GM19099 (cell line): ENCODE measurements around the gene RMRP.
A peak's percentile ranks its signal among the peaks of the same experiment; 100 is the strongest.

ENCODE experiments used
- POLR2A ChIP-seq: IDR thresholded peaks from 3 replicates; pipeline ENCODE4 v1.6.1; 2011; ENCODE audit warnings: low read depth; ENCODE audit not compliant: insufficient read length; ENCODE audit errors: extremely low read depth

The RMRP gene

DNA sequence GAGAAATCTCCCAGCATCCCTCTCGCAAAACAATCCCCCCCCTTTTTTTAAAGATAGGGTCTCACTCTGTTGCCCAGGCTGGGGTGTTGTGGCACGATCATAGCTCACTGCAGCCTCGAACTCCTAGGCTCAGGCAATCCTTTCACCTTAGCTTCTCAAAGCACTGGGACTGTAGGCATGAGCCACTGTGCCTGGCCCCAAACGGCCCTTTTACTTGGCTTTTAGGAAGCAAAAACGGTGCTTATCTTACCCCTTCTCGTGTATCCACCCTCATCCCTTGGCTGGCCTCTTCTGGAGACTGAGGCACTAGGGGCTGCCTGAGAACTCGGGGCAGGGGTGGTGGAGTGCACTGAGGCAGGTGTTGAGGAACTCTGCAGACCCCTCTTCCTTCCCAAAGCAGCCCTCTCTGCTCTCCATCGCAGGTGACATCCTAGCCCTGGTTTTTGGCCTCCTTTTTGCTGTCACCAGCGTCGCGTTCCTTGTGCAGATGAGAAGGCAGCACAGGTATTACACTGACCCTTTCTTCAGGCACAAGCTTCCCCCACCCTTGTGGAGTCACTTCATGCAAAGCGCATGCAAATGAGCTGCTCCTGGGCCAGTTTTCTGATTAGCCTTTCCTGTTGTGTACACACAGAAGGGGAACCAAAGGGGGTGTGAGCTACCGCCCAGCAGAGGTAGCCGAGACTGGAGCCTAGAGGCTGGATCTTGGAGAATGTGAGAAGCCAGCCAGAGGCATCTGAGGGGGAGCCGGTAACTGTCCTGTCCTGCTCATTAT is 22.7 kb upstream of the RMRP start:
- no peak for TF ChIP-seq POLR2A

DNA sequence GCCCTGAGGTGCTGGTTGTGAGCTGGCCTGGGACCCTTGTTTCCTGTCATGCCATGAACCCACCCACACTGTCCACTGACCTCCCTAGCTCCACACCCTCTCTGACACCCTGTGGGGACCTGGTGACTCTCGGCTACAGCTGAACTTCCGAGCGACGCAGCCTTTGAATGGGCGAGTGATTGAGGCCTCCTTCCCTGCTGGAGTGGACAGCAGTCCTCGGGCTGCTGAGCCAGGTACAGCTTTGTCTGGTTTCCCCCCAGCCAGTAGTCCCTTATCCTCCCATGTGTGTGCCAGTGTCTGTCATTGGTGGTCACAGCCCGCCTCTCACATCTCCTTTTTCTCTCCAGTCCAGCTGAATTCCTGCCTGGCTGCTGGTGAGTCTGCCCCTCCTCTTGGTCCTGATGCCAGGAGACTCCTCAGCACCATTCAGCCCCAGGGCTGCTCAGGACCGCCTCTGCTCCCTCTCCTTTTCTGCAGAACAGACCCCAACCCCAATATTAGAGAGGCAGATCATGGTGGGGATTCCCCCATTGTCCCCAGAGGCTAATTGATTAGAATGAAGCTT is 22.0 kb upstream of the RMRP start:
- no peak for TF ChIP-seq POLR2A

- no peak for TF ChIP-seq POLR2A
Measured at GRCh38 chr9:35679091-35679490, 21.3 kb upstream of the RMRP start.

DNA sequence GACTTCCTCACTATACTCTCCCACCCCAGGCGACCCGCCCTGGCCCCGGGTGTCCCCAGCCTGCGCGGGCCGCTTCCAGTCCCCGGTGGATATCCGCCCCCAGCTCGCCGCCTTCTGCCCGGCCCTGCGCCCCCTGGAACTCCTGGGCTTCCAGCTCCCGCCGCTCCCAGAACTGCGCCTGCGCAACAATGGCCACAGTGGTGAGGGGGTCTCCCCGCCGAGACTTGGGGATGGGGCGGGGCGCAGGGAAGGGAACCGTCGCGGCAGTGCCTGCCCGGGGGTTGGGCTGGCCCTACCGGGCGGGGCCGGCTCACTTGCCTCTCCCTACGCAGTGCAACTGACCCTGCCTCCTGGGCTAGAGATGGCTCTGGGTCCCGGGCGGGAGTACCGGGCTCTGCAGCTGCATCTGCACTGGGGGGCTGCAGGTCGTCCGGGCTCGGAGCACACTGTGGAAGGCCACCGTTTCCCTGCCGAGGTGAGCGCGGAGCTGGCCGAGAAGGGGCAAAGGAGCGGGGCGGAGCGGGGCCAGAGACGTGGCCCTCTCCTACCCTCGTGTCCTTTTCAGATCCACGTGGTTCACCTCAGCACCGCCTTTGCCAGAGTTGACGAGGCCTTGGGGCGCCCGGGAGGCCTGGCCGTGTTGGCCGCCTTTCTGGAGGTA is 18.0 kb upstream of the RMRP start:
- no peak for TF ChIP-seq POLR2A

GRCh38 chr9:35675204-35675603 is 17.4 kb upstream of the RMRP start:
- no peak for TF ChIP-seq POLR2A

DNA sequence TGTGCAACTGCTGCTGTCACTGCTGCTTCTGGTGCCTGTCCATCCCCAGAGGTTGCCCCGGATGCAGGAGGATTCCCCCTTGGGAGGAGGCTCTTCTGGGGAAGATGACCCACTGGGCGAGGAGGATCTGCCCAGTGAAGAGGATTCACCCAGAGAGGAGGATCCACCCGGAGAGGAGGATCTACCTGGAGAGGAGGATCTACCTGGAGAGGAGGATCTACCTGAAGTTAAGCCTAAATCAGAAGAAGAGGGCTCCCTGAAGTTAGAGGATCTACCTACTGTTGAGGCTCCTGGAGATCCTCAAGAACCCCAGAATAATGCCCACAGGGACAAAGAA is 16.2 kb upstream of the RMRP start:
- TF ChIP-seq POLR2A, result no peak

DNA sequence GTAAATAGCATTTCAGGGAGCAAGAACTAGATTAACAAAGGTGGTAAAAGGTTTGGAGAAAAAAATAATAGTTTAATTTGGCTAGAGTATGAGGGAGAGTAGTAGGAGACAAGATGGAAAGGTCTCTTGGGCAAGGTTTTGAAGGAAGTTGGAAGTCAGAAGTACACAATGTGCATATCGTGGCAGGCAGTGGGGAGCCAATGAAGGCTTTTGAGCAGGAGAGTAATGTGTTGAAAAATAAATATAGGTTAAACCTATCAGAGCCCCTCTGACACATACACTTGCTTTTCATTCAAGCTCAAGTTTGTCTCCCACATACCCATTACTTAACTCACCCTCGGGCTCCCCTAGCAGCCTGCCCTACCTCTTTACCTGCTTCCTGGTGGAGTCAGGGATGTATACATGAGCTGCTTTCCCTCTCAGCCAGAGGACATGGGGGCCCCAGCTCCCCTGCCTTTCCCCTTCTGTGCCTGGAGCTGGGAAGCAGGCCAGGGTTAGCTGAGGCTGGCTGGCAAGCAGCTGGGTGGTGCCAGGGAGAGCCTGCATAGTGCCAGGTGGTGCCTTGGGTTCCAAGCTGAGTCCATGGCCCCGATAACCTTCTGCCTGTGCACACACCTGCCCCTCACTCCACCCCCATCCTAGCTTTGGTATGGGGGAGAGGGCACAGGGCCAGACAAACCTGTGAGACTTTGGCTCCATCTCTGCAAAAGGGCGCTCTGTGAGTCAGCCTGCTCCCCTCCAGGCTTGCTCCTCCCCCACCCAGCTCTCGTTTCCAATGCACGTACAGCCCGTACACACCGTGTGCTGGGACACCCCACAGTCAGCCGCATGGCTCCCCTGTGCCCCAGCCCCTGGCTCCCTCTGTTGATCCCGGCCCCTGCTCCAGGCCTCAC is 15.6 kb upstream of the RMRP start, which contains the start of gene CA9:
TSS of gene CA9 (plus strand) at position 797 of the 893 bp plus-strand sequence. CDS start at position 829, 32 bp downstream.
- no peak for TF ChIP-seq POLR2A

- no peak for TF ChIP-seq POLR2A
Measured at GRCh38 chr9:35669331-35670145, 11.7 kb upstream of the RMRP start.

DNA sequence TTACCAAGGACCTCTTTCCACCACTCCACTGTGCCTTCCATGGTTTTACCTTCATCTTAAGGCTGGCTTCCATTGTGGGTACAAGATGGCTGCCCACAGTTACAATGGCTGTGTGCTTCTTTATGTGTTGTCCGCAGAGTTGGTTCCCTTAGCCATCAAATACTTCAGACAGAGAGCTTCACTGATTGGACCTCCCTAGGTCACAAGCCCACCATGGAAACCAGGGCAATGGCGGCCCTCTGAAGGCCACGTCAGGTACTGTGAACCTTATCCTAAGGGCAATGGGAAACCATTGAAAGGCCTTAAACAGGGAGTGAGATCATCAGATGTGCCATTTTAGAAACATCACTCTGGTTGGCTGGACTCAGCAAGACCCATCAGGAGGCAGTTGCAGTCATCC is 10.1 kb upstream of the RMRP start:
- no peak for TF ChIP-seq POLR2A

- no peak for TF ChIP-seq POLR2A
Measured at GRCh38 chr9:35666549-35666948, 8.7 kb upstream of the RMRP start.

DNA sequence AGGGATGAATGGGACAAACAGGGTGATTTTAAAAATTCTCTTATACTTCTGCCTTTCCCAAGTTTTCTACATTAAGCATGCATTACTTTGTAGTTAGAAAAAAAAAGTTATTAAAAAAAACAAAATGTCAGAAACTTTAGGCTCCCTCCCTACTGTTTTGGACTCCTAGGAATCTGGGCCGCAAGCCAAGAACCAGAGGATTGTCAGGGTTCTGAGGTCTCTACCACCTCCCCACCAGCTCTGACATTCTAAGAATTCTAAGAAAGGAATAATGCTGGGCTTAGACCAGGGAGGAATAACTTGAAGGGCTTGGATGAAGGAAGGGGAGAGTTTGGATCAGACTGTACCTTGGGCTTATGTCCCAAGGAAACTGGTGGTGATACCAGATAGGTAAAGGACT is 8.2 kb upstream of the RMRP start:
- no peak for TF ChIP-seq POLR2A

DNA sequence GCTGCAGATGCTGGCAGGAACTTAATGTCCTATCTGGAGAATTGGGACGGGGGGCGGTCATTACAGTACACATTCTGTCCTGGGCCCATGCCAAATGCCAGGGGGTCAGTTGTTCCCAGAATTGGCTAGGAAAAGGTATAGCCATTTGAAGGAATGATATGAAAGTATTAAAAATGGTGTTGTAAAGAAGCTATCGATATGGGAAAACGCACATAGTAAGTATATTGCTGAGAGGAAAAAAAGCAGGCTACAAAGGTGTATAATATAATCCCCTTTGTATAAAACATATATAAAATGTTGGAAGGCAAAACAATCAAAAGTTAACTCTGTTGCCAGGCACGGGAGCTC is 7.6 kb upstream of the RMRP start:
- TF ChIP-seq POLR2A, result no peak

- peak; percentile 80 for TF ChIP-seq POLR2A
Measured at GRCh38 chr9:35664531-35665470, 7.0 kb upstream of the RMRP start, which contains the start of gene ARHGEF39. Gene ARHGEF39, minus strand, starts transcription at chr9:35665195. Its CDS starts 26 bp downstream, at chr9:35665169.

DNA sequence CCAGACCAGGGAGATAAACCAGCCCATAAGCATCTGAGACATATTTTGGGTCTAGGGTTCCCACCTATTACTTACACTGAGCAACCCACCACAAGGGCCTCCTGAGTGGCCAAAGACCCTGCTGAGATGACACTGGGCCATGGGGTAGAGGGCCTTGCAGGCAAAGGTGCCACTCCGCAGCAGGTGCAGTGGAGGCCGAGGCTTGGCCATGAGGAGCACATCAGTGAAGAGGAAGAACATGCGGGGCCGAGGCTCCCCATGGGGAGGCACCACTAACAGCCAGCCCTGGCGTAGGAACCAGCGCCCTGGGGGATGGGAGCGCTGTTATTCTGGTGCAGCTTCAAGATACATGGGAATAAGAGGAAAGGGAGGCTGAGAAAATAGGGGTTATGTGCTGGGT is 4.6 kb upstream of the RMRP start:
- TF ChIP-seq POLR2A, result no peak

- no peak for TF ChIP-seq POLR2A
Measured at GRCh38 chr9:35661756-35662350, 4.0 kb upstream of the RMRP start.
